HG02678 (cell line): Measurements from ENCODE around the gene KIF12.
"Not testable (repeated sequence)": the region's sequence is repeated elsewhere in the genome, so short reads cannot be mapped to it uniquely, and the experiment has no call there.

ENCODE experiments used
- ATAC-seq: cut with Tn5 transposase; IDR thresholded peaks from one replicate; pipeline ENCODE4 v1.9.1; 2021; ENCODE audit warnings: mild to moderate bottlenecking, moderate library complexity; ENCODE audit not compliant: unreplicated experiment

The KIF12 gene

DNA sequence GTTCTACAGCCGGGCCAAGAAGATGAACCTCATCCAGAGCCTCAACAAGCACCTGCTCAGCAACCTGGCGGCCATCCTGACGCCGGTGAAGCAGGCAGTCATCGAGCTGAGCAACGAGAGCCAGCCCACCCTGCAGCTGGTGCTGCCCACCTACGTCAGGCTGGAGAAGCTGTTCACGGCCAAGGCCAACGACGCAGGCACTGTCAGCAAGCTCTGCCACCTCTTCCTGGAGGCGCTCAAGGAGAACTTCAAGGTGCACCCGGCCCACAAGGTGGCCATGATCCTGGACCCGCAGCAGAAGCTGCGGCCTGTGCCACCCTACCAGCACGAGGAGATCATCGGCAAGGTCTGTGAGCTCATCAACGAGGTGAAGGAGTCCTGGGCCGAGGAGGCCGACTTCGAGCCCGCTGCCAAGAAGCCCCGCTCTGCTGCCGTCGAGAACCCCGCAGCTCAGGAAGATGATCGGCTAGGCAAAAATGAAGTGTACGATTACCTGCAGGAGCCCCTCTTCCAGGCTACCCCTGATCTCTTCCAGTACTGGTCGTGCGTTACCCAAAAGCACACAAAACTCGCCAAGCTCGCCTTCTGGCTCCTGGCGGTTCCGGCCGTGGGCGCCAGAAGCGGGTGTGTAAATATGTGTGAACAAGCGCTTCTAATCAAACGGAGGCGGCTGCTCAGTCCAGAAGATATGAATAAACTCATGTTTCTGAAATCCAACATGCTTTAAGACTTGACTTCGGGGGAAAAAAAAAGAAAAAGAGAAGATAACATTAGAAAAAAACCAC, 49.5 kb downstream of the KIF12 start:
- ATAC-seq: no peak

DNA sequence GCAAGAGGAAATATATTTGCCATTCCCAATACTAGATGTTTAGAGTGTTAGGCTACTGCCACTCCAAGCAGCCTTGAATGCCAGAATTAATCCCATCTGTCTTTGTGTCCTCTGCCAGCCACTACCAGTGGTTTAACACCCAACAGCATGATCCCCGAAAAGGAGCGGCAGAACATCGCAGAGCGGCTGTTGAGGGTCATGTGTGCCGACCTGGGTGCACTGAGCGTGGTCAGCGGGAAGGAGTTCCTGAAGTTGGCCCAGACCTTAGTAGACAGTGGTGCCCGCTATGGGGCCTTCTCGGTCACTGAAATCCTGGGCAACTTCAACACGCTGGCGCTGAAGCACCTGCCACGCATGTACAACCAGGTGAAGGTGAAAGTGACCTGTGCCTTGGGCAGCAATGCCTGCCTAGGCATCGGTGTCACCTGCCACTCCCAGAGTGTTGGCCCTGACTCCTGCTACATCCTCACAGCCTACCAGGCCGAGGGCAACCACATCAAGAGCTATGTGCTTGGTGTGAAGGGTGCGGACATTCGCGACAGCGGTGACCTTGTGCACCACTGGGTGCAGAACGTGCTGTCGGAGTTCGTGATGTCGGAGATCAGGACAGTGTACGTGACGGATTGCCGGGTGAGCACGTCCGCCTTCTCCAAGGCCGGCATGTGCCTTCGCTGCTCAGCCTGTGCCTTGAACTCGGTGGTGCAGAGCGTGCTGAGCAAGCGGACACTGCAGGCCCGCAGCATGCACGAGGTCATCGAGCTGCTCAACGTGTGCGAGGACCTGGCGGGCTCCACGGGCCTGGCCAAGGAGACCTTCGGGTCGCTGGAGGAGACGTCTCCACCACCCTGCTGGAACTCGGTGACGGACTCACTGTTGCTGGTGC, 50.3 kb downstream of the KIF12 start:
- no peak for ATAC-seq

DNA sequence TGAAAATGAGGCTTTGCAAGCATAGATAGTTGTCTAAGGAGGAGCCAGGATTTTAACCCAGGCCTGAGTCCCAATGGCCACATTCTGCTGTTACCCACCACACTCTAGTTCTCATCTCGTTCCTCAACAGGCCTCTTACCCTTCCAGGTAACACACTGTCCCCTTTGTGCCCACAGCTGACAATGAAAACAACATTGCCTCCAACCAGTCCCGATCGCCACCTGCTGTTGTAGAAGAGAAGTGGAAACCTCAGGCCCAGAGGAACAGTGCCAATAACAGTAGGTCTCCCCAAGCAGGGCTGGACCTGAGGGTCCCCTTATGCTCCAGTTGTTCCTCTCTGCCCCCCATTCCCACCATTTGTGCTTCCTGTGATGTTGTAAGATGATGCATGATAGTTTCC, 51.4 kb downstream of the KIF12 start:
- ATAC-seq: no peak

DNA sequence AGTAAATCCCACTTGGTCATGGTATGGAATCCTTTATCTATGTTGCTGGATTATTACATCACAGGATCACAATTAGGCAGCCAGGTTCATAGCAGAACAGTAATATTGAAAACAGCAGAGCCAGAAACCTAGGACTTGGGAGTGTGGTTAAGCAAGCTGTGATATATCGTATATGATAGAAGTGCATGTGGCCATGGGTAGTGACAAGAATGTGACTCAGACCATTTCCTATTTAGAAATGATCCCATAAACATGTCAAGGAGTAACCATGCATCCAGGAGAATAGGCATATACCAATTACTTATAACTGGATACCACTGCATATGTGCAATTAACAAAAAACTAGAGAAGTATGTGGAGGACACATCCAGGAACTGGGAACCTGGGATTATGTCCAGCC, 52.2 kb downstream of the KIF12 start:
- no peak for ATAC-seq

DNA sequence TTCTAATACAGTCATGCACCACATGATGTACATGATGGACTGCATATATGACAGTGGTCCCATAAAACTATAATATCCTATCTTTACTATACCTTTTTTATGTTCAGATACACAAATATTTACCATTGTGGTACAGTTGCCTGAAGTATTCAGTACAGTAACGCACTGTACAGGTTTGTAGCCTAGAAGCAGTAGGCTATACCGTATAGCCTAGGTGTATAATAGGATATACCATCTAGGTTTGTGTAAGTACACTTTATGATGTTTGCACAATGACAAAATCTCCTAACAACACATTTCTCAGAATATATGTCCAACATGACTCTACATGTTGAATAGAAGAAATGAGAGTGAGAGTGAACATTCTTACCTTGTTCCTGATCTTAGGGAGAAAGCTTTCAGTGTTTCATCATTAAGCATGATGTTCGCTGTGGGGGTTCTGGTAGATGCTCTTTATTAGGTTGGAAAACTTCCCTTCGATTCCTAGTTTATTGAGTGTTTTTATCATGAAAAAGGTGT, 52.8 kb downstream of the KIF12 start:
- no peak for ATAC-seq

DNA sequence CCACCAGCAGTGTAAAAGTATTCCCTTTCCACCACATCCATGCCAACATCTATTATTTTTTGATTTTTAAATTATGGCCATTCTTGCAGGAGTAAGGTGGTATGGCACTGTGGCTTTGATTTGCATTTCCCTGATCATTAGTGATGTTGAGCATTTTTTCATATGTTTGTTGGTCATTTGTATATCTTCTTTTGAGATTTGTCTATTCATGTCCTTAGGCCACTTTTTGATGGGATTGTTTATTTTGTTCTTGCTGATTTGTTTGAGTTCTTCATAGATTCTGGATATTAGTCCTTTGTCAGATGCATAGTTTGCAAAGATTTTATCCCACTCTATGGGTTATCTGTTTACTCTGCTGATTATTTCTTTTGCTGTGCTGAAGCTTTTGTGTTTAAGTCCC, 55.4 kb downstream of the KIF12 start:
- not testable (repeated sequence) for ATAC-seq
